Fibroblast of mammary gland (primary cell): Measurements from ENCODE around the gene NF1.
"Not testable (repeated sequence)": the region's sequence is repeated elsewhere in the genome, so short reads cannot be mapped to it uniquely, and the experiment has no call there.

ENCODE experiments used
- DNase-seq: peaks from one replicate; pipeline ENCODE4 v3.0.0-alpha.2; 2010; ENCODE audit warnings: low read depth
- H3K4me3 ChIP-seq: 2 replicates; pipeline ENCODE4 v1.5.1; 2011; ENCODE audit warnings: low read depth, mild to moderate bottlenecking, low read length, moderate library complexity; ENCODE audit not compliant: control insufficient read depth
- TF ChIP-seq, protein P1 (sequence below): conservative IDR thresholded peaks from 2 replicates; pipeline ENCODE4 v1.5.1; 2011; ENCODE audit warnings: low read depth, low read length, inconsistent platforms; ENCODE audit not compliant: control insufficient read depth, insufficient read depth

Gene NF1

GRCh38 chr17:31094600-31095235 is at the start of gene NF1:
Gene NF1 (plus strand): TSS chr17:31094977. CDS start chr17:31095310, 333 bp downstream.
- peak within 1 kb of the TSS; percentile 85 for H3K4me3 ChIP-seq
- DNase-seq, result peak; percentile 92
- TF ChIP-seq, protein P1, sequence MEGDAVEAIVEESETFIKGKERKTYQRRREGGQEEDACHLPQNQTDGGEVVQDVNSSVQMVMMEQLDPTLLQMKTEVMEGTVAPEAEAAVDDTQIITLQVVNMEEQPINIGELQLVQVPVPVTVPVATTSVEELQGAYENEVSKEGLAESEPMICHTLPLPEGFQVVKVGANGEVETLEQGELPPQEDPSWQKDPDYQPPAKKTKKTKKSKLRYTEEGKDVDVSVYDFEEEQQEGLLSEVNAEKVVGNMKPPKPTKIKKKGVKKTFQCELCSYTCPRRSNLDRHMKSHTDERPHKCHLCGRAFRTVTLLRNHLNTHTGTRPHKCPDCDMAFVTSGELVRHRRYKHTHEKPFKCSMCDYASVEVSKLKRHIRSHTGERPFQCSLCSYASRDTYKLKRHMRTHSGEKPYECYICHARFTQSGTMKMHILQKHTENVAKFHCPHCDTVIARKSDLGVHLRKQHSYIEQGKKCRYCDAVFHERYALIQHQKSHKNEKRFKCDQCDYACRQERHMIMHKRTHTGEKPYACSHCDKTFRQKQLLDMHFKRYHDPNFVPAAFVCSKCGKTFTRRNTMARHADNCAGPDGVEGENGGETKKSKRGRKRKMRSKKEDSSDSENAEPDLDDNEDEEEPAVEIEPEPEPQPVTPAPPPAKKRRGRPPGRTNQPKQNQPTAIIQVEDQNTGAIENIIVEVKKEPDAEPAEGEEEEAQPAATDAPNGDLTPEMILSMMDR, result no peak

DNA sequence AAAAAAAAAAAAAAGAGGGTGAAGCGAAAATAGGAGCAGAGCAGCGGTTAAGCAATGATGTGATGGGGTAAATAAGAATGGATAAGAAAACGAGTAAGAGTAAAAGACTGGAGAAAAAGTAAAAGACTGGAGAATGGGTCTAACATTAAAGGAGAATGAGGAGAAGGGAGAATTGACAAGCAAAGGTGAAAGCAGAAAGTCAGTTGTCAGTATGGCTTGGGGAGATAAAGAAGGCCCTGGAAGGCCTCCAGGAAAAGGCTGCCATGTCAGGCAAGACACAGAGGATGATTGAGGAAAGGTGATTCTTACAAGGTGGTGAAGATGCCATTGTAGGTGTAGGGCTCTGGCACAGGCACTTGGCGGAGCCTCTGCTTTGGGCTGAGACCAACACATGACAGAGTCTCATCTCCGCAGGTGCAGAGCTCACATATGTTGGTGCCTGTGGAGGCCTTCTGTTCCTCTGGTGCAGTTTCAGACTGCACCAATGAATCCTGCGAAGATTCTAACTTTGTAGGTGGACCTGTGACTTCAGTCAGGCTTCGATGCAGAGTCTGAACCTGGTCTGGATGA is 47.8 kb upstream of the NF1 start:
- H3K4me3 ChIP-seq, result not testable (repeated sequence)

DNA sequence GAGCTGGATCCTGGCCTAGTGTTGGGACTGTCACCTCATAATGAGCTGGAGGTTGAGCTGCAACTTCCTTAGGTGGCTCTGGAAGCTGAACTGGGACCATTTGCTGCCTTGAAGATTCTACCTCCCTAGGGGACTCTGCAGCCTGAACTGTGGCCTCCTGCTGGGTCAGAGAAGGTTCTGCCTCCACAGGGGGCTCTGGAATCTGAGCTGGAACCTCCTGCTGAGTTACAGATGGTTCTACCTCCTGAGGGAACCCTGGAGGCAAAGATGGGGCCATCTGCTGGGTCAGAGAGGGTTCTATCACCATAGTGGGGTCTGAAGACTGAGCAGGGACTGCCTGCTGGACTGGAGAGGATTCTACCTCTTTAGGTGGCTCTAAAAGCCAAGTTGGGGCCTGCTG is 46.6 kb upstream of the NF1 start:
- TF ChIP-seq, protein P1, result no peak
- DNase-seq, result no peak
- H3K4me3 ChIP-seq, result no peak overlapping the region

More for the DNA sequence above, 47.8 kb upstream of the NF1 start:
- DNase-seq, result not testable (repeated sequence)

GRCh38 chr17:31048780-31049179 is 46.0 kb upstream of the NF1 start:
- DNase-seq, result peak; percentile 24
- TF ChIP-seq, protein P1, result no peak
- H3K4me3 ChIP-seq, result no peak overlapping the region

DNA sequence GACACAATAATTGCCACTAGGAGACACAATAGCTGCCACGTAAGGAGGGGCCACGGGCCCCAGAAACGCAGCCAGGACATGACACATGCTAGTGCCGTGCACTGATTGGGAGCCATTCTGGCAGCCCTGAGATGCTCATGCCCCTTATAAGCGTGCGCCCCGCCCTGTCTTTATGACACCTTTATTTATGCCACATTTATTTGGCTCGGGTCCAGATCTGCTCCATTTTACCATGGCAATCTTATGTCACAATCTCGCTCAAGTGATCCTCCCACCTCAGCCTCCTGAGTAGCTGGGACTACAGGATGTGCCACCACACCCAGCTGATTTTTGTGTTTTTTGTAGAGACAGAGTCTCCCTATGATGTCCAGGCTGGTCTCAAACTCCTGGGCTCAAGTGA is 43.8 kb upstream of the NF1 start:
- no peak overlapping the region for H3K4me3 ChIP-seq
- no peak for DNase-seq
- TF ChIP-seq, protein P1, result no peak

- TF ChIP-seq, protein P1, result no peak
- DNase-seq, result peak; percentile 19
- no peak overlapping the region for H3K4me3 ChIP-seq
Observed at GRCh38 chr17:31051506-31051905, 43.3 kb upstream of the NF1 start.

DNA sequence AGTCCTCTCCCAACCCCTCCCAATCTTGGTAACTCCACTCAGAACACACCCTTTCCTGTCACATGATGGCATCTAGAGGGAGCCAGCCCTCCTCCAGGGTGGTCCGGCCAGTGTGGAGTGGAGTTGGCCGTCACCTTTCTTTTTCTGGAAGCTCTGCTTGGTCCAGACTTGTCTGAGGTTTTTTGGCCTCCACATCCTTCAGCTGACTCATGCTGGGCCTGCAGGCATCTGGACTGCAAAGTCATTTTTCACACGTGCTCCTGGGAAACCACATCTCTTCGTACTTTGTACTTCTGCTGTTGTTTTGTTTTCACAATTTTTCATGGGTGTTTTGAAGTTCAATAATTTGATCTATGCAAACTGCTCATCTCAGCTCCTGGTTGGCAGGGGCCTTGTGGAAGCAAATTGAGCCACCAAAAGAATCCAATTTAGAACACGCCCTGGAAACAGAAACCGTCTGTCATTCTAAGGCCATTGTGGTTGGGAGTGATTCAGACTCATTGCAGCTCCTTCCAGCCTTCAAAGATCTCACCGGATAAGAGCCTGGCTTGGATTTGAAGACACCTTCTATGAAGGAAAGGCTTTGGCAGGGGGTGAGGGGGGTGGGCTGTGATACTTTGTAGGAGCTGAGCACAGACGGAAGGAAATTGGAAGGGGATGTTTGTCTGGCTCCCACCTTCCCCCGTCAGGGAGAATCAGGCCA is 42.4 kb upstream of the NF1 start:
- no peak overlapping the region for H3K4me3 ChIP-seq
- peak; percentile 98 for DNase-seq
- TF ChIP-seq, protein P1, result no peak
